Mesodermal cell (in vitro differentiated cells): Measurements from ENCODE around the gene ACTL10.

Experiments
- H3K27ac ChIP-seq: 2 replicates; pipeline ENCODE4 v1.7.0; 2013; ENCODE audit warnings: mild to moderate bottlenecking, low read depth, low read length, moderate library complexity; ENCODE audit not compliant: severe bottlenecking
- H3K36me3 ChIP-seq: 2 replicates; pipeline ENCODE4 v1.7.1; 2013; ENCODE audit warnings: mild to moderate bottlenecking, low read length, moderate library complexity; ENCODE audit not compliant: control insufficient read depth, insufficient read depth
- H3K4me1 ChIP-seq: one replicate; pipeline ENCODE4 v1.7.1; 2013; ENCODE audit warnings: mild to moderate bottlenecking, low read length; ENCODE audit not compliant: insufficient read depth, control insufficient read depth, poor library complexity, severe bottlenecking
- H3K4me3 ChIP-seq: 2 replicates; pipeline ENCODE4 v1.7.0; 2013; ENCODE audit warnings: low read length, control low read depth, mild to moderate bottlenecking; ENCODE audit not compliant: insufficient read depth, poor library complexity, severe bottlenecking; ENCODE audit errors: extremely low read depth
- H3K9me3 ChIP-seq: 2 replicates; pipeline ENCODE4 v1.7.1; 2013; ENCODE audit warnings: mild to moderate bottlenecking, low read length, moderate library complexity; ENCODE audit not compliant: control insufficient read depth
- WGBS, 2 experiments: methylation state at CpG; one replicate each; pipeline ENCODE4 v1.1.5; 2013; ENCODE audit warnings: missing lambda C conversion rate in 2 of 2; ENCODE audit not compliant: insufficient coverage in 2 of 2; 5-methylcytosine and 5-hydroxymethylcytosine counted together

ACTL10 gene

DNA sequence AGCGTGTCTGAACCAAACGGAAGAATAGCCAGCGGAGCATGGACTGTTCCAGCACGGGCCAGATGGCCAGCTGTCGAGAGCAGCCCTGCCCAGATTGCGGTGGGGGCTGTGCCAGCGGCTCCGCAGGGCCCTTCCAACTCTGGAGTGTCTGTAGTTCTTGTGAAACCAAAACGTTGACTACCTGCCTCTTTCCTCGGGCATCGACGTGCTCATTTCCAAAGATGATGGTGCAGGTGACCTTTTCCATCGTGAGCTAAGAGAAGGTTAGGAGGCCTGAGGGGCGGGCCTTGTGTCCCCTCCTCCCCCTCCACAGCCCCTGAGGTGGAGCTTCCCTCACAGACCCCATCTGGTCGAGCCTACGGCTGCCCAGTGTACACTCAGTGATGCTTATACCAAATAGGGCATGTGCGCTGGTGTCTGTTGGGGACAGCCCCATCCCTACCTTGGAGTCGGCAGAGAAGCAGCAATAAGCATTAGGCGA is 17.5 kb upstream of the ACTL10 start:
- WGBS, 2 experiments: 87 to 92% methylated on average over 17 to 19 of the region's 19 CpGs
- H3K27ac ChIP-seq: no peak overlapping the region
- no peaks in the 10 kb centered on the region for H3K4me1 ChIP-seq
- H3K9me3 ChIP-seq: no peaks in the 10 kb centered on the region
- no peak overlapping the region for H3K4me3 ChIP-seq
- peaks cover 15% of the 10 kb centered on the region for H3K36me3 ChIP-seq

DNA sequence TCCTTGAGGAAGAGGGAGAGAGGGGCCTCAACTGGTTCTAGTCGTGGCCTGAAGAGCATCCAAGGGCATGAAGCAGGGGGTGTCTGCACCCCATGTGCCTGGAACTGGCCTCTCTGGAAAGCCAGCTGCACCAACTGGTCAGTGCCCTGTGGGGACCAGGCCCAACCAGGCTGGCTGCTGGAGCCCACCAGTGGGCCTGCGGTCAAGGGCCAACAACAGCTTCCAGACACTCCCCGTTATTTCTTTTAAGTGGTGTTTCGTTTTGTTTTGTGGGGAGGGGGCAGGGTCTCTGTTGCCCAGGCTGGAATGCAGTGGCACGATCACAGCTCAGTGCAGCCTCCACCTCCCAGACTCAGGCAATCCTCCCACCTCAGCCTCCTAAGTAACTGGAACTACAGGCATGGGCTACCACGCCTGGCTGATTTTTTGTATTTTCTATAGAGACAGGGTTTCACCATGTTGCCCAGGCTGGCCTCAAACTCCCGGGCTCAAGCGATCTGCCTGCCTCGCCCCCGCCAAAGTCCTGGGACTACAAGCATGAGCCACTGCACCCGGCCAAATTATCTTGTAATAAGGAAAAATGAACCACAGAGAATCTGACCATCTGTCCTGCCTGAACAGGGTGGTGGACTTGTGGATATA is 16.5 kb upstream of the ACTL10 start:
- H3K4me1 ChIP-seq: no peaks in the 10 kb centered on the region
- no peaks in the 10 kb centered on the region for H3K9me3 ChIP-seq
- 92 to 94% methylated on average over 6 to 7 of the region's 11 CpGs for WGBS, 2 experiments
- no peak overlapping the region for H3K27ac ChIP-seq
- H3K4me3 ChIP-seq: no peak overlapping the region
- peaks cover 7% of the 10 kb centered on the region for H3K36me3 ChIP-seq

DNA sequence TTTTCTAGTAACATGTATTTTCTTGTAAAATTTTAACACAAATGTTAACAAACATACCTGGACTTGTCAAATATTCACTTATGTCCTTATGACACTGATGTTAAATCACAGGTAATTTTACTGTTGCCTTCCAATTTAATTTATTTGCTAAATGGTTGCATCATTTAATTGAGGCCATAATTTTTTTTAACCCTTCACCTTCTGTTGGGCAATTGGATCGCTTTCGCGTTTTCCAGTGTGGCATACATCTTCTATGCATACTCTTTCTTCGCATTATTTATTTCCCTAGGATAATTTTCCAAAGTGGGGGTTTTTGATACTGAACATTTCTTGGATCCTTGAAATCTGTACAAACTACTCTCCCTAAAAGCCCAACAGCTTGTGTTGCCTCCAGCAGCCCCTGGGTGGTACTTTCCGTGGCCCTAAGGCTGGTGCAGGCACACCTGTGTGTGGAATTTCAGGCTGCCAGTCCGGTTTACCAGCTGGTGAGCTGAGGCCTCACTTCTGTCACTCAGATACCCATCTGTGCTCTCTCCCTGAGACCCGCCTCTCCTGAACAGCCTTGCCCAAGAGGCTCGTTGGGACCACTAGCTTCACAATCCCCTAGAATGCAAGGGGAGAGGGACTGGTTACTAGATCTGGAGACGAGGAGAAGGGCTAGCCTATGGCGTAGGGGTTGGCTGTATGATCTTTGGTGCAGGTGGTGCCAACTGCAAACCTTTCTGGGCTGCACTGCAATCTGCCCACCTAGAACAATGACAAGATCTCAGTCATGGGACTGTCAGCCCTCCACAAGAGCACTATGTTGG is 15.8 kb upstream of the ACTL10 start:
- Histone ChIP-seq H3K4me1 (no peaks in the 10 kb centered on the region), H3K9me3 (no peaks in the 10 kb centered on the region), H3K27ac (no peak overlapping the region), H3K4me3 (no peak overlapping the region), H3K36me3 (peaks cover 3% of the 10 kb centered on the region)
- WGBS, 2 experiments: 82 to 97% methylated on average over 3 to 4 of the region's 10 CpGs

DNA sequence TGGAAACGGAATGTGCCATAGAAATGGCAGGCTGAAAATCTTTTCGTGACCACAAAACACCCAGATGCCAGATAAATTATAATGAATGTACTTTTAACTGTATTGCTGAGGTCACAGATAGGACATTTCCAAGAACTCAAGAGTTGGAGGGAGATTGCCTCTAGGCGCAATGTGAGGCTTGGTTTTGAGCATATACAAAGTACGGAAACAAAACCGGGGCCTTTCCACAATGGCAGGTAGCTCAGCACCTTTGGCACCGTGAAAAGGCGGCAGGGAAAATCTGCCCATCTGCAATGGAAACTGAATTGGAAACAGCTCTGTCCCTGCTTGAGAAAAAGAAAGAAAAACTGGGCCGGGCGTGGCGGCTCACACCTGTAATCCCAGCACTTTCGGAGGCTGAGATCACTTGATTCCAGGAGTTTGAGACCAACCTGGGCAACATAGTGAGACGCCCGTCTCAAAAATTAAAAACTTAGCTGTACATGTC is 15.1 kb upstream of the ACTL10 start:
- no peak overlapping the region for H3K4me3 ChIP-seq
- no peaks in the 10 kb centered on the region for H3K36me3 ChIP-seq
- no peaks in the 10 kb centered on the region for H3K4me1 ChIP-seq
- H3K9me3 ChIP-seq: no peaks in the 10 kb centered on the region
- WGBS, 2 experiments: 94 to 97% methylated on average over 11 of the region's 13 CpGs
- H3K27ac ChIP-seq: no peak overlapping the region

DNA sequence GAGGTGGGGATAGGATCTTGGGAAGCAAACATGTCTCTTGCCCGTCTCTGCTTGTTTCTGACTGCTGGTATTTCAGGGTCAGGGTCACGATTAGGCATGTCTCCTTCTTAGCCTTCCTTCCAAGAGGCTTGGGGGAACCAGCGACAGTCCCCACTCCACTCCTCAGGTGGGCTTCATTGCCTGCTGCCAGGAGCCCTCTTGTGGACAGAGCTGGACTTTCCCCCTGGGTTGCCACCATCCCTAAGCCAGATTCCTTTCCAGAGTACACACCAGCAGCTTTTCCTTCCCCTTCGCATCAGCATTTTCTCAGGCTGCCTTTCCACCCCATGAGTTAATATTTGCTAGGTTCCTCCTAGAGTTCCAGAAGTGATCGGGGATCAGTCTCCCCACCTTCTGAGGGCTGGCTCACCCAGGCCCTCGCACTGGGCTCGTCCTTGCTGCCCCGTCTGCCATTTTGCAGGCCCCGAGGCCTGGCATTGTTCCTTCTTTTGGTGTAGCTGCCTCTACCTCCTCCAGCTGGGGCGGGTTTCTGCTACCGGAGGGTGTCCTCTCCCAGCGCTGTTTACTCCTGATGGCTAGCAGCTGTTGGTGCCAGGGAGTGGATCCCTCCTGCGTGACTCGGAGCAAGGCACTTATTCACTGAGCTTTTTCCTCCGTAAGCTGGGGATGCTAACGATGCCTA is 13.4 kb upstream of the ACTL10 start:
- WGBS, 2 experiments: 62 to 73% methylated on average over 15 to 16 of the region's 16 CpGs
- Histone ChIP-seq H3K27ac (no peak overlapping the region), H3K9me3 (no peaks in the 10 kb centered on the region), H3K4me1 (no peaks in the 10 kb centered on the region), H3K4me3 (no peak overlapping the region), H3K36me3 (peaks cover 12% of the 10 kb centered on the region)

DNA sequence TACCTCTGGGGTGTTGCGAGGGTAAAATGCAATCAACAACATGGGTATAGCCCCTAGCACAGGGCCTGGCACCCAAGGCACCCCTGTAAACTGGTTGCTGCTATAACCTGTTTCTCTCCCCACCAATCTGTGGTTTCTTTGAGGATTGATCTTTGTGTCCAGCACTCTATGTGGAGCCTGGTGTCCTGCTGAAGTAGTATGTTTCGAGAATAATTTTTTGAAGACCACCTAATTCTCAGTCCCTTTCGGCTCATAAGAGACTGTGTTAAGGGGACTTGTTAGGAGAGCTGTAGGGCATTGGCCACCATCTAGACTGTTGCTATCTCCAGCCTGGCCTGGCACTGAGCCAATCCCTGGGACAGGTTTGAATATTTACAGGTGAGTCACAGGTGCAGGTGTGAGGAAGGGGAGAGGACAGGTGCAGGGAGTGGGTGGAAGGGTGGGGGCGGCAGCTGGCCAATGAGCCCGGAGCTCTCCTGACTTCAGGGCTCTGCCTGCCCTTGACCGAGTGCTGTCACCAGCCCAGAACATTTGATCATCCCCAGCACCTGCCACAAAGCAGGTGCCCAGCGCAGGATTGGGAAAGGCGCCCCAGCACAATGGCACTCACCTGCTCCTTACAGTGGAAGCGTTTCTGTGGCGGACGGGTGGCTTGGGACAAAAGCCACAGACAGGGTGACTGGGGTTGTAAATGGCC is 12.7 kb upstream of the ACTL10 start:
- H3K4me1 ChIP-seq: no peaks in the 10 kb centered on the region
- H3K27ac ChIP-seq: no peak overlapping the region
- 92 to 93% methylated on average over 9 to 11 of the region's 11 CpGs for WGBS, 2 experiments
- peaks cover 12% of the 10 kb centered on the region for H3K36me3 ChIP-seq
- H3K4me3 ChIP-seq: no peak overlapping the region
- H3K9me3 ChIP-seq: no peaks in the 10 kb centered on the region

DNA sequence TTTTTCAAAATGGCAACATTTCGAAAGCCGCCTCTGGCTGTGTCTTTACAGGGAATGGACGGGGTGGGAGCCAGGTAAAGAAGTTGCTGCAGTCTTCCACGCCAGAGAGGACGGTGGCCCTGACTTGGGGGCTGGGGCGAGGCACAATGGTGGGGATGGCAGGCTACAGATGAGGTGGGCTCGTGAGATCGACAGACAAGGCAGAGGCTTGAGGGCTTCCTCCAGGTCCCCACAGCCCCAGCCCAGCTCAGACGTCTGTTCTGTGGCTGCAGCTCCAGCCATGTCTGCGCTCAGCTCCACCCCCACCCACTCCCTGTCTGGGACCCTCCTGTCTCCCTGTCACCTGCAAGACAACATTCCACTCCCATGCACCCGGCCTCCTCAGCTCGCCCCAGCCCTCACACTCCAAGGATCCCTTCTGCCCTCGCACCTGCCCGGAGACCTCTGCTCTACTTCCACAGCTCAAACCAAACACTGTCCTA is 12.0 kb upstream of the ACTL10 start:
- H3K36me3 ChIP-seq: peaks cover 17% of the 10 kb centered on the region
- 91 to 92% methylated on average over 13 of the region's 14 CpGs for WGBS, 2 experiments
- H3K9me3 ChIP-seq: no peaks in the 10 kb centered on the region
- no peak overlapping the region for H3K27ac ChIP-seq
- no peaks in the 10 kb centered on the region for H3K4me1 ChIP-seq
- H3K4me3 ChIP-seq: no peak overlapping the region

DNA sequence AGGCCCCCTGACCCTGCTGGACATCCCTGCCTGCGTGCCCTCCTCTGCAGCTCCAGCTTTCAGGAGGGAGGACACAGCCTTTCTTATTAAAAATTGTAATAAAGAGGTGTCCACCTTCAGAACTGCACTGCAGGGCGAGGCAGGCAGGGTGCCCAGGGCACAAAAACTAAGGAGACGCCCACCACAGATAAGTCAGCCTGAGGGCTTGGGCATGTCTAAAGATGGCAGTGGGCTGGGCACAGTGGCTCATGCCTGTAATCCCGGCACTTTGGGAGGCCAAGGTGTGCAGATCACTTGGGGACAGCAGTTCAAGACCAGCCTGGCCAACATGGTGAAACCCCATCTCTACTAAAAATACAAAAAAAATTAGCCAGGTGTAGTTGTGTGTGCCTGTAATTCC is 11.6 kb upstream of the ACTL10 start:
- 92 to 100% methylated on average over 3 of the region's 4 CpGs for WGBS, 2 experiments
- Histone ChIP-seq H3K9me3 (no peaks in the 10 kb centered on the region), H3K4me3 (no peak overlapping the region), H3K4me1 (no peaks in the 10 kb centered on the region), H3K27ac (no peak overlapping the region), H3K36me3 (peaks cover 22% of the 10 kb centered on the region)

DNA sequence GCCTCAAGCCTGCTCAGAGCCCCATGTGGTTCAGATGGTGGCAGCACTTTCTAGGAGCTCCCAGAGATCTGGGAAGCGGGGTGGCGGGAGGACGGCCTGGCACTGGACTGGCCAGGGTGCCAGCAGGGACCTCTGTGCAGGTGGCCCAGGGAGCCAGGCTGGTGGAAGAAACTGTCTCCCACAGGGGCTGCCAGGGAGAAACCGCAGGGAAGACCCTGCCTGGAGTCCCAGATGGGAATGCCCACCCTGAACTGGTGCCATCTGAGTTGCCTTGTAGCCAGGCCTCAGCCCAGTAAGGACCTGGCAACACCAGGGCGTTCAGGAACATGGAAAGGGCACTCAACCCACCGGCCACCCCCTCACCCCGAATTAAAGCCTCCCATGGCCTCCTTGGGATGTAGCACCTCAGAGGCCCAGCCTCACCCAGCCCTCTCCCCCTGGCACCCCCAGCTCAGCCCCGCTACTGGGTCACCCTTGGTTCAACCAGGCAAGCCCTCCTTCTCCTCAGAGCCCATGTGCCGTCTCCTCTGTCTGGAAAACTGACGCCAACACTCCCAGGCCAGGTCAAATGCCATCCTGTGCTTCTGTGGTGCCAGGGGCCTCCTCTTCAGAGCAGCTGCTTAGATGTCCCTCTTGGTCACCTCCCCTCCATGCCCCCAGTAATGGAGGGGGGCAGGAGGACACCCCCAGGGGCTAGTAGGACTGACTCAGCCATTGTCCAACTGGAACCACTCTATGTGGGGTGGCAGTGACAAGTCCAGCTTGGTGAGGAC is 10.5 kb upstream of the ACTL10 start:
- no peak overlapping the region for H3K27ac ChIP-seq

More for the DNA sequence above, 10.5 kb upstream of the ACTL10 start:
- Histone ChIP-seq H3K4me3 (no peak overlapping the region), H3K36me3 (peaks cover 25% of the 10 kb centered on the region), H3K4me1 (no peaks in the 10 kb centered on the region), H3K9me3 (no peaks in the 10 kb centered on the region)
- WGBS, 2 experiments: 92 to 96% methylated on average over 8 to 10 of the region's 10 CpGs
